ENCODE measurements around the gene EPB41L2.

The EPB41L2 gene

DNA sequence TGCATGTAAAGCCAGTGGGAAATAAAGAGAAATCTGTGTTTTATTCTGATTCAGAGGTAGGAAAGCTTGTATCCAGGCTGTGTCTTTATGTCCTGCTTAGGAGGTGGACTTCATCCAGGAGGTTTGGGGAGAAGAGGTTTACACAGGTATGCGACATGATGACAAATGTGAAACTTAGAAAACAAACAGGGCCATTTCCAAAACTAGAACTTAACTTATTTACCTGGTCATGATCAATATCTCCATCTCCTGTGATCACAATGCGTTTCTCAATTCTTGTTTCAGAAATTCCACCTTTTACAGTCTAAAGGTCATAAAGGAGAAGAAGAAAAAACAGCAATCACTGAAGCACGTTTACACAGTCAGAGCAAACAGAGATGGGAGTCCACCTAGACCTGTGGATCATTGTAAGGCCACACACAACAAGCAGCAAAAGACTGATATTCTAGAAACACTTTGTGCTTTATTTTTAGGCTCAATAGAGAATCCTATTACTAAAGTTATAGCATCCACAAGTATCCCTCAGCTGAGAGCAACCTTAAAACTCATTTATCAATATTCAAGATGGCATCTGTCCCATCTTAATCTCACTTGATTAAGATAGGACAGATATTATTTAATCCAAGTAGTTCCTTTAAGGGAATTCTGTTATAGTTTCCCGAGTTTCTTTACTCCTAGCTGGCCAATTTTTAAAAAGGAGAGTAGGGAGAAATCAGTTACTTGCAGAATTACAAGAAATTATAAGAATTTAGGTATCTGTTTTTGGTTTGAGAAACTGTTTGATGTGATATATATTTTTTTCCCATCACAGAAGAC, 199.4 kb downstream of the EPB41L2 start:
- POLR2A ChIA-PET = no interaction called here
- TF ChIP-seq CTCF (IDR thresholded peaks at IDR 0.05; ENCODE audit: insufficient read depth, low read length, missing control alignments) = no peak

DNA sequence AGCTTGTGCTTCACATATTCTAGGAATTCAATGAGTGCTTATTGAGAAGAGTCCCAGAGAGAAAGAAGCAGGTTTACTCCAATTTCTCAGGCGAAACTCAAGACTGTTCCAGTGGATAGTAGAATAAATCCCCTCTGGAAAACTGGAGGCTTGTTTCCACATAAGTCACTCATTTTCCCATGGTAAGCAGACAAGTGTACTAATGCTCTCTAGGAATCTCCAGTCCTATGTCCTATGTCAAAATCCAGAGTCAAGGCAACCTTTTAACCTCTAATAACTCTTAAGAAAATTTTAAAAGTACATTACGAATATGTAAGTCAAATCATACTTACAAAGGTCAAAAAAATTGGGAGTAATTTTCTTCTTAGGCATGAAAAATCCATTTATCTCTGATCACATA, 200.7 kb downstream of the EPB41L2 start:
- no peak overlapping the region for H3K4me3 ChIP-seq (ENCODE audit: low read depth, low read length)
- no peak for DNase-seq (ENCODE audit: low read depth, low spot score)
- POLR2A ChIA-PET = no interaction called here
- TF ChIP-seq CTCF (IDR thresholded peaks at IDR 0.05; ENCODE audit: insufficient read depth, low read length, missing control alignments) = no peak
- CTCF ChIA-PET = interaction anchor here (1.2 to 6.5 kb wide), 2 partner anchors 10 to 11 kb away, joined by 3 to 58 read pairs; no protein-coding TSS in a partner anchor

More for the DNA sequence above, 199.4 kb downstream of the EPB41L2 start:
- CTCF ChIA-PET = interaction anchor here (0.7 to 6.5 kb wide), 4 partner anchors 9 to 21 kb away, joined by 3 to 58 read pairs (median 4); no protein-coding TSS in a partner anchor
- DNase-seq (ENCODE audit: low read depth, low spot score) = no peak
- H3K4me3 ChIP-seq (ENCODE audit: low read depth, low read length) = no peak overlapping the region

DNA sequence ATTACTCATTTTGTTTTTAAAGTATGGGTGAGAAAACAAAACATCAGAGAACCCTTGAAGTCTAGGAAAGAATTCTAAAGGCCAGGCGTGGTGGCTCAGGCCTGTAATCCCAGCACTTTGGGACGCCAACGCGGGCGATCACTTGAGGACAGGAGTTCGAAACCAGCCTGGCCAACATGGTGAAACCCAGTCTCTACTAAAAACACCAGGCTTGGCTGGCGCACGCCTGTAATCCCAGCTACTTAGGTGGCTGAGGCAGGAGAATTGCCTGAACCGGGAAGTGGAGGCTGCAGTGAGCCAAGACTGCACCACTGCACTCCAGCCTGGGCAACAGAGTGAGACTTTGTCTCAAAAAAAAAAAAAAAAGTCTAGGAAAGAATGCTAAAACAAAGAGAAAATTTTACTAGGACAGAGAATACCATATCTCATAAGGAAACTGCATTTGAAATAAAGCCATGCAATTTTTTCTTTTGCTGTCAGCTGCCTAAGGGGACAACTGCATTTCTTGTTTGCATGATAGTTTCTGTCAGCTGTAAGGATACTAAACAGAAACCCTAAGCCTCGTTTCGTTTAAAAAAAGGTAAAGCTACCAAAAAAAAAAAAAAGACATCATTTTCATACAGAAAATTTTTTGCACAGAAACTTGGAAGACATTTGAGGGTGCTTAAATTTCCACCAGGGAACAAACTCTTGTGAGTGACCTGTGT, 203.7 kb downstream of the EPB41L2 start:
- POLR2A ChIA-PET = no interaction called here
- H3K4me3 ChIP-seq (ENCODE audit: low read depth, low read length) = no peak overlapping the region
- no peak for DNase-seq (ENCODE audit: low read depth, low spot score)
- CTCF ChIA-PET = interaction anchor here (6.5 kb wide), 1 partner anchor 13 kb away, joined by 58 read pairs; no protein-coding TSS in a partner anchor
- TF ChIP-seq CTCF (IDR thresholded peaks at IDR 0.05; ENCODE audit: insufficient read depth, low read length, missing control alignments) = no peak

DNA sequence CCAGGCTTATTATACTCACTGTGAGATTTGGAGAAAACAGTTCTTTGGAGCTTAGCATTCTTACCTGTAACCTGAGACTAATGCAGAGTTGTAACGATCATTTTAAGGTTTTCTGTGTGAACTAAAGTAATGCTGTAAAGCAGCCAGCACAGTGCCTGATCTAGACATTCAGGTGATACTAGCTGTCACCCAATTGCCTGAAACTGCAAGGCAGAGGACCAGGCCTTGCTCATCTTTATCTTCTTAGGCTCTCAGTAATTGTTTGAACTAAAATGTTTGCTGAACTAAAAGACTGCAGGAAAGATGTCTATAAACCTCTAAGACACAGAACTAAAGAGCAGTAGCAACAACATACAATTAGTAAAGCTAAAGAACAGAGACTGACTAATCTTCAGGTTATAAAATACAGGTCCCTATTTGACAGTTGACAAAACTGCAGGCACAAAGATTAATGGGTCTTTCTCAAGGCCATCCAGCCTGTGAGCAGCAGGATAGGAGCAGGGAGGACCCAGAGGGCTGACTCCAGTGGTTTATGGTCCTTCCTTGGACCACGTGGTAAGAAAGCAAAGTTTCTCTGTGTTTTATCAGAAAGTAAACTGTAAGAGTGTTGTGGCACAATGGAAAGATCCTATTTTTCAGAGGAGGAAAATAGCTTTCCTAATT, 204.4 kb downstream of the EPB41L2 start:
- POLR2A ChIA-PET = no interaction called here
- TF ChIP-seq CTCF (IDR thresholded peaks at IDR 0.05; ENCODE audit: insufficient read depth, low read length, missing control alignments) = no peak
- CTCF ChIA-PET = interaction anchor here (1.8 to 6.5 kb wide), 2 partner anchors 11 to 14 kb away, joined by 5 to 58 read pairs; no protein-coding TSS in a partner anchor

DNA sequence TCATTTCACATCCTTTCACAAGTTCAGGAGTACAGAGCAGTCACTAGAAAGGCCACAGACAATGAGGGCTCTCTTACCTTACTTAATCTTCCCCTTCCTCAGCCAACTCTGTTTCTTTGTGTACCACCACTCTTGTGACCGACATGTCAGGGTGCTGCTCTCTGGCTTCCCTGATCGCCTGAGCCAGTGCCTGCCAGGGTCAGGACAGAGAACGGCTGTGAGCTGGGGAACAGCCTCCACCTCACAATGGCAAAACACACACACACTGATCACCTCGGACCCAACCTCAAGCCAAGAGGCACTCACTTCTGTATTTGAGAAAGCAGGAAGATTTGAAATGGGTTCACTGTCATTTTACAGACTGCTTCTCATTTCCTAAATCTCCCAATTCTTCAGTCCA, 205.0 kb downstream of the EPB41L2 start:
- no peak for DNase-seq (ENCODE audit: low read depth, low spot score)
- TF ChIP-seq CTCF (IDR thresholded peaks at IDR 0.05; ENCODE audit: insufficient read depth, low read length, missing control alignments) = no peak
- POLR2A ChIA-PET = no interaction called here
- CTCF ChIA-PET = interaction anchor here (1.8 to 6.5 kb wide), 2 partner anchors 11 to 14 kb away, joined by 5 to 58 read pairs; no protein-coding TSS in a partner anchor
- H3K4me3 ChIP-seq (ENCODE audit: low read depth, low read length) = no peak overlapping the region

More for the DNA sequence above, 204.4 kb downstream of the EPB41L2 start:
- no peak for DNase-seq (ENCODE audit: low read depth, low spot score)
- no peak overlapping the region for H3K4me3 ChIP-seq (ENCODE audit: low read depth, low read length)
